ENCODE data around the gene ADGRV1.

- TF ChIP-seq CTCF (IDR thresholded peaks at IDR 0.05) (no peak), POLR2A (IDR thresholded peaks at IDR 0.05) (no peak)
Observed at GRCh38 chr5:91024206-91024605, 465.6 kb downstream of the ADGRV1 start.
